Brain microvascular endothelial cell (primary cell): ENCODE data around the gene VPS9D1.

Experiments
- DNase-seq: peaks from one replicate; pipeline ENCODE4 v3.0.0-alpha.2; 2020
- H3K27ac ChIP-seq: fragments of 250-450 bp; sonication (Bioruptor Pico); 2 replicates; pipeline ENCODE4 v1.5.1; 2020; ENCODE audit warnings: mild to moderate bottlenecking, moderate library complexity
- H3K27me3 ChIP-seq: fragments of 250-450 bp; sonication (Bioruptor Pico); replicated peaks from 2 replicates; pipeline ENCODE4 v1.5.1; 2020; ENCODE audit warnings: mild to moderate bottlenecking
- H3K36me3 ChIP-seq: fragments of 250-450 bp; sonication (Bioruptor Pico); replicated peaks from 2 replicates; pipeline ENCODE4 v1.5.1; 2020; ENCODE audit warnings: mild to moderate bottlenecking
- H3K4me3 ChIP-seq: 2 replicates; pipeline ENCODE4 v1.5.1; 2011; ENCODE audit warnings: low read depth, mild to moderate bottlenecking, control low read depth, low read length, moderate library complexity
- in situ Hi-C: cut with HindIII; loops from 2 replicates; pipeline ENCODE4 v1.10.0; 2017; ENCODE audit warnings: low sequenced_read_pairs, low pct_ligation_motif_present
- TF ChIP-seq, protein P1 (sequence below): IDR thresholded peaks from 2 replicates; pipeline ENCODE4 v1.5.1; 2011; ENCODE audit warnings: low read depth, mild to moderate bottlenecking, moderate library complexity, low read length, control low read depth, inconsistent platforms; ENCODE audit errors: missing control alignments

Gene VPS9D1

GRCh38 chr16:89689142-89689541 is 31.6 kb downstream of the VPS9D1 start:
- Histone ChIP-seq H3K27ac (no peak overlapping the region), H3K27me3 (no peaks in the 10 kb centered on the region), H3K4me3 (no peak overlapping the region), H3K36me3 (peaks cover 40% of the 10 kb centered on the region)
- in situ Hi-C loops, result no loop called here
- TF ChIP-seq, protein P1, sequence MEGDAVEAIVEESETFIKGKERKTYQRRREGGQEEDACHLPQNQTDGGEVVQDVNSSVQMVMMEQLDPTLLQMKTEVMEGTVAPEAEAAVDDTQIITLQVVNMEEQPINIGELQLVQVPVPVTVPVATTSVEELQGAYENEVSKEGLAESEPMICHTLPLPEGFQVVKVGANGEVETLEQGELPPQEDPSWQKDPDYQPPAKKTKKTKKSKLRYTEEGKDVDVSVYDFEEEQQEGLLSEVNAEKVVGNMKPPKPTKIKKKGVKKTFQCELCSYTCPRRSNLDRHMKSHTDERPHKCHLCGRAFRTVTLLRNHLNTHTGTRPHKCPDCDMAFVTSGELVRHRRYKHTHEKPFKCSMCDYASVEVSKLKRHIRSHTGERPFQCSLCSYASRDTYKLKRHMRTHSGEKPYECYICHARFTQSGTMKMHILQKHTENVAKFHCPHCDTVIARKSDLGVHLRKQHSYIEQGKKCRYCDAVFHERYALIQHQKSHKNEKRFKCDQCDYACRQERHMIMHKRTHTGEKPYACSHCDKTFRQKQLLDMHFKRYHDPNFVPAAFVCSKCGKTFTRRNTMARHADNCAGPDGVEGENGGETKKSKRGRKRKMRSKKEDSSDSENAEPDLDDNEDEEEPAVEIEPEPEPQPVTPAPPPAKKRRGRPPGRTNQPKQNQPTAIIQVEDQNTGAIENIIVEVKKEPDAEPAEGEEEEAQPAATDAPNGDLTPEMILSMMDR, result no peak
- DNase-seq, result no peak

DNA sequence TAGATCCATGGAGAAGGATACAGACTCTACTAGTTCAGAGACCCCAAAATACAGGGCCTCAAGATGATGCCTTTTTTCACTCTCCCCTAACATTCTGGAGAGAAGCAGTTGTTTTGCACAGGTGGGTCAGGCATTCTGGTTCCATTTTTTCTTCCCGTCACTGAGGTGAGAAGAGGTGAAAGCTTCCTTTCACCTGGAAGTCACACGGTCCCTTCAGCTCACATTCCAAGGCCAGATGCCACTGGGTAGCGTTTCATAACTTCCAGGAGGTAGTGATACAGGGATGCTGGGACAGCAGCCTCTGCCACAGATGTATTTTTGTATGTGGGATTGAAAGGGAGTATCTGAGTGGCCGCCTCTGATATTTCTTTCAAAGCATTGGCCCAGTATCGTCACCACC is 32.3 kb downstream of the VPS9D1 start:
- H3K4me3 ChIP-seq, result no peak overlapping the region
- in situ Hi-C loops, result no loop called here
- DNase-seq, result no peak
- TF ChIP-seq, protein P1, result no peak
- no peaks in the 10 kb centered on the region for H3K27me3 ChIP-seq
- peaks cover 33% of the 10 kb centered on the region for H3K36me3 ChIP-seq
- no peak overlapping the region for H3K27ac ChIP-seq

GRCh38 chr16:89687092-89687940 is 33.4 kb downstream of the VPS9D1 start:
- in situ Hi-C loops, result no loop called here
- peak; percentile 57 for DNase-seq
- H3K27ac ChIP-seq, result peak overlapping the region; percentile 83
- TF ChIP-seq, protein P1, result peak; percentile 33
- peaks cover 25% of the 10 kb centered on the region for H3K36me3 ChIP-seq
- no peaks in the 10 kb centered on the region for H3K27me3 ChIP-seq
- peak overlapping the region; percentile 83 for H3K4me3 ChIP-seq

- peak; percentile 83 for DNase-seq
- Histone ChIP-seq H3K27me3 (no peaks in the 10 kb centered on the region), H3K27ac (peak within 1 kb of the TSS; percentile 83), H3K4me3 (peak within 1 kb of the TSS; percentile 83), H3K36me3 (peaks cover 24% of the 10 kb centered on the region)
- in situ Hi-C loops, result no loop called here
- TF ChIP-seq, protein P1, result no peak
Measured at GRCh38 chr16:89686520-89687091, 34.1 kb downstream of the VPS9D1 start, which contains the start of gene CDK10. TSS of gene CDK10 (plus strand) at chr16:89686689. CDS start at chr16:89686711, 22 bp downstream.

GRCh38 chr16:89685916-89686315 is 34.8 kb downstream of the VPS9D1 start:
- Histone ChIP-seq H3K27ac (no peak overlapping the region), H3K27me3 (no peaks in the 10 kb centered on the region), H3K4me3 (no peak overlapping the region), H3K36me3 (peaks cover 18% of the 10 kb centered on the region)
- DNase-seq, result no peak
- in situ Hi-C loops, result no loop called here
- TF ChIP-seq, protein P1, result no peak
